22Rv1 (cell line): ENCODE data around the gene GLYR1.

Experiments used
- ZFX ChIP-seq: fragments of 450-650 bp; IDR thresholded peaks from 2 replicates; pipeline ENCODE4 v1.6.1; 2017; ENCODE audit warnings: antibody characterized with exemption, borderline replicate concordance
- TF ChIP-seq, protein P1 (sequence below): fragments of 450-650 bp; IDR thresholded peaks from 2 replicates; pipeline ENCODE4 v1.5.1; 2017; ENCODE audit warnings: mild to moderate bottlenecking

DNA sequence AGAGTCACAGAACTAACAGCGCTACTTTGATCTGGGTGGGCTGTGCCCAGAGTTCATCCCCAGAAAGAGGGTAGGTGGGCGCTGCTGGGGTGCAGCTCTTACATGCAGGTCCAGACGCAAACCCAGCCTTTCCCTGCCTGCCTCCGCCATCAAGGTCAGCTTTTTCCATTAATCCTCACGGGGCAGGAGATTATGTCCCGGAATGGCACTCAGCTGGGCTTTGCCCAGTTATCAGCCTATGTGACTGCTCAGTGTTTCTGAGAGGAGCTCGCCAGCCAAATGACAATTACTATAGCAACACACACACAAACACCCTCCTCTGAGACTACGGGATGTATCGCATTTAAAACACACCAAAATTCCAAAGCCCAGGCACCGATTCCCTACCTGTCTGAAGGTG lies 20.1 kb downstream of the GLYR1 start:
- TF ChIP-seq, protein P1, sequence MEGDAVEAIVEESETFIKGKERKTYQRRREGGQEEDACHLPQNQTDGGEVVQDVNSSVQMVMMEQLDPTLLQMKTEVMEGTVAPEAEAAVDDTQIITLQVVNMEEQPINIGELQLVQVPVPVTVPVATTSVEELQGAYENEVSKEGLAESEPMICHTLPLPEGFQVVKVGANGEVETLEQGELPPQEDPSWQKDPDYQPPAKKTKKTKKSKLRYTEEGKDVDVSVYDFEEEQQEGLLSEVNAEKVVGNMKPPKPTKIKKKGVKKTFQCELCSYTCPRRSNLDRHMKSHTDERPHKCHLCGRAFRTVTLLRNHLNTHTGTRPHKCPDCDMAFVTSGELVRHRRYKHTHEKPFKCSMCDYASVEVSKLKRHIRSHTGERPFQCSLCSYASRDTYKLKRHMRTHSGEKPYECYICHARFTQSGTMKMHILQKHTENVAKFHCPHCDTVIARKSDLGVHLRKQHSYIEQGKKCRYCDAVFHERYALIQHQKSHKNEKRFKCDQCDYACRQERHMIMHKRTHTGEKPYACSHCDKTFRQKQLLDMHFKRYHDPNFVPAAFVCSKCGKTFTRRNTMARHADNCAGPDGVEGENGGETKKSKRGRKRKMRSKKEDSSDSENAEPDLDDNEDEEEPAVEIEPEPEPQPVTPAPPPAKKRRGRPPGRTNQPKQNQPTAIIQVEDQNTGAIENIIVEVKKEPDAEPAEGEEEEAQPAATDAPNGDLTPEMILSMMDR, result no peak
- no peak for TF ChIP-seq ZFX
